HepG2 (cell line): ENCODE results near the gene BLOC1S2. TPM values are rescaled to one million over a fixed set of nuclear protein-coding genes. Genes with fewer than 3 reads are reported as not detected.
A peak's percentile ranks its signal among the peaks of the same experiment; 100 is the strongest.

Source experiments
- AKAP8 ChIP-seq: sonication (generic); formaldehyde crosslinking; IDR thresholded peaks from 2 replicates; pipeline ENCODE4 v1.5.1; 2020; ENCODE audit warnings: mild to moderate bottlenecking, missing genetic modification reagents
- CBFB ChIP-seq: sonication (generic); formaldehyde crosslinking; IDR thresholded peaks from 2 replicates; pipeline ENCODE4 v1.4.0; 2020; ENCODE audit warnings: missing genetic modification reagents
- CBX1 ChIP-seq: IDR thresholded peaks from one replicate; pipeline ENCODE4 v1.6.1; 2016; ENCODE audit warnings: antibody characterized with exemption, low read depth
- EED ChIP-seq: sonication (generic); formaldehyde crosslinking; IDR thresholded peaks from 2 replicates; pipeline ENCODE4 v1.5.0; 2020; ENCODE audit warnings: mild to moderate bottlenecking, missing genetic modification reagents
- JUND ChIP-seq: sonication (generic); formaldehyde crosslinking; IDR thresholded peaks from 2 replicates; pipeline ENCODE4 v1.8.0; 2022; ENCODE audit warnings: mild to moderate bottlenecking, missing genetic modification reagents
- KDM2A ChIP-seq: sonication (generic); formaldehyde crosslinking; IDR thresholded peaks from 2 replicates; pipeline ENCODE4 v1.4.0; 2020; ENCODE audit warnings: low read depth, missing genetic modification reagents, borderline replicate concordance
- MYC ChIP-seq: sonication (generic); formaldehyde crosslinking; IDR thresholded peaks from 2 replicates; pipeline ENCODE4 v1.9.0; 2021; ENCODE audit warnings: missing genetic modification reagents, borderline replicate concordance
- NFYB ChIP-seq: sonication (generic); formaldehyde crosslinking; IDR thresholded peaks from 2 replicates; pipeline ENCODE4 v1.4.0; 2020; ENCODE audit warnings: missing genetic modification reagents
- ZFP36L2 ChIP-seq: sonication (generic); formaldehyde crosslinking; IDR thresholded peaks from 2 replicates; pipeline ENCODE4 v1.4.0; 2020; ENCODE audit warnings: missing genetic modification reagents
- ZNF350 ChIP-seq: sonication (generic); formaldehyde crosslinking; IDR thresholded peaks from 2 replicates; pipeline ENCODE4 v1.4.0; 2020; ENCODE audit warnings: mild to moderate bottlenecking, low read depth, missing genetic modification reagents, borderline replicate concordance
- ZNF383 ChIP-seq: sonication (generic); formaldehyde crosslinking; IDR thresholded peaks from 2 replicates; pipeline ENCODE4 v1.4.0; 2020; ENCODE audit warnings: missing genetic modification reagents, mild to moderate bottlenecking, borderline replicate concordance
- ZNF407 ChIP-seq: sonication (generic); formaldehyde crosslinking; IDR thresholded peaks from one replicate; pipeline ENCODE4 v1.5.1; 2020; ENCODE audit warnings: mild to moderate bottlenecking, missing genetic modification reagents; ENCODE audit errors: not compliant biosample characterization
- ZNF496 ChIP-seq: sonication (generic); formaldehyde crosslinking; IDR thresholded peaks from 2 replicates; pipeline ENCODE4 v1.8.1; 2023; ENCODE audit warnings: mild to moderate bottlenecking, moderate library complexity, missing genetic modification reagents; ENCODE audit not compliant: insufficient replicate concordance
- ZNF569 ChIP-seq: sonication (generic); formaldehyde crosslinking; IDR thresholded peaks from 2 replicates; pipeline ENCODE4 v1.5.0; 2020; ENCODE audit warnings: mild to moderate bottlenecking, missing genetic modification reagents, moderate library complexity, borderline replicate concordance
- ZSCAN9 ChIP-seq: IDR thresholded peaks from 2 replicates; pipeline ENCODE4 v1.6.1; 2016; ENCODE audit warnings: borderline replicate concordance
- polyA plus RNA-seq, 8 experiments: library from polyadenylated mRNA; depleted of rRNA in 3 of 8; stranded (reverse) in 7 of 8; unstranded in 1 of 8; fragments of >200 nt; fragmentation: Illumina TruSeq in 4 of 8; extraction: Trizol in 4 of 8; gene quantifications; 2 replicates each; pipeline versions ENCODE4 v1.2.1 to v1.2.3, GENCODE V29; 2011 to 2016; ENCODE audit warnings: low read depth in 4 of 8, missing spikeins in 1 of 8, mixed read lengths in 1 of 8; ENCODE audit not compliant: insufficient read depth in 1 of 8
- total RNA-seq, 5 experiments: library from RNA; depleted of rRNA; stranded (reverse); fragments of >200 nt; fragmentation: Illumina TruSeq; extraction: Trizol; gene quantifications; 2 replicates each; pipeline ENCODE4 v1.2.3, GENCODE V29; 2016; ENCODE audit warnings: low read depth in 1 of 5
- TF ChIP-seq, protein P1 (sequence below): sonication (generic); formaldehyde crosslinking; IDR thresholded peaks from 2 replicates; pipeline ENCODE4 v1.5.1; 2020; ENCODE audit warnings: missing genetic modification reagents, mild to moderate bottlenecking, borderline replicate concordance
- TF ChIP-seq, protein P2 (sequence below): sonication (generic); formaldehyde crosslinking; IDR thresholded peaks from 2 replicates; pipeline ENCODE4 v1.5.1; 2020; ENCODE audit warnings: mild to moderate bottlenecking, missing genetic modification reagents, moderate library complexity

Gene BLOC1S2
- total and polyA plus RNA-seq, 2 of the 13 experiments (the other 11 are each of a cell fraction or from before 2014, with no cell fraction given), result 22.3 to 64.4 TPM

DNA sequence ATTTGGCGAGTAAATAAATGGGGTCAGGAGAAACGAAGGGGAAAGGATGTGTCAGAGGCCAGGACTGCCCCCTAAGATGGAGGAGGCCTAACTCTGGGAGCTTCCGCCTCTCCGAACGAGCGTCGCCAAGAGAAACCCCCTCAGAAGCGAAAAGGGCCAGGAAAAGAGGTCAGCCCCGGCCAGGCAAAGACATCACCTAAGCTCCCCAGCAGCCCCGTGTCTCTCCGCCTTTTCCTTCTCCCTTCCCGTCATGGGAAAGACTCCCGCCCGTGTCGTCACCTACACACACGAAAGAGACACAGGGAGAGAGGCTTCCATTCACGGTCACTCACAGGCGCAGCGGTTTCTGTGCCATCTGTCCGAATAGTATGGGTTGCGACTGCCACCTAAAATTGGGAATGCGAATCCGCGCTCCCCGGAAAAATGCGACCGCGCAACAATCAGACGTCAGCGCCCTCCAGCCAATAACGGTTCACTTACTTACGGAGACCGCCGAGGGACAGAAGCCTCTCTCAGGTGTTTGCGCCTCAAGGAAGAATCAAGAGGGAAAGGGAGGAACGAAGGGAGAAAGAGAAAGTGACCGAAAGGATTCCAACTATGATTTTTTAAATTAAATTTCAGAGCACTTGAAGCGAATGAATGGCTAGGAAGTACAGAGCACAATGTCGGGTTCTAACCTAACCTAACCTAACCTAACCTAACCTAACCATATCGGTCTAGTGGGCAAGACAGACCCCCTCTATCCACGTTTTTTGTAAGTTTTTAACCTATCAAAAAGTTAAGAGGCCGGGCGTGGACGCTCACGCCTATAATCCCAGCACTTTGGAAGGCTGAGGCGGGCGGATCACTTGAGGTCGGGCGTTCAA lies 19.0 kb downstream of the BLOC1S2 start, which contains the start of gene CWF19L1 (continued):
- TF ChIP-seq, protein P1, sequence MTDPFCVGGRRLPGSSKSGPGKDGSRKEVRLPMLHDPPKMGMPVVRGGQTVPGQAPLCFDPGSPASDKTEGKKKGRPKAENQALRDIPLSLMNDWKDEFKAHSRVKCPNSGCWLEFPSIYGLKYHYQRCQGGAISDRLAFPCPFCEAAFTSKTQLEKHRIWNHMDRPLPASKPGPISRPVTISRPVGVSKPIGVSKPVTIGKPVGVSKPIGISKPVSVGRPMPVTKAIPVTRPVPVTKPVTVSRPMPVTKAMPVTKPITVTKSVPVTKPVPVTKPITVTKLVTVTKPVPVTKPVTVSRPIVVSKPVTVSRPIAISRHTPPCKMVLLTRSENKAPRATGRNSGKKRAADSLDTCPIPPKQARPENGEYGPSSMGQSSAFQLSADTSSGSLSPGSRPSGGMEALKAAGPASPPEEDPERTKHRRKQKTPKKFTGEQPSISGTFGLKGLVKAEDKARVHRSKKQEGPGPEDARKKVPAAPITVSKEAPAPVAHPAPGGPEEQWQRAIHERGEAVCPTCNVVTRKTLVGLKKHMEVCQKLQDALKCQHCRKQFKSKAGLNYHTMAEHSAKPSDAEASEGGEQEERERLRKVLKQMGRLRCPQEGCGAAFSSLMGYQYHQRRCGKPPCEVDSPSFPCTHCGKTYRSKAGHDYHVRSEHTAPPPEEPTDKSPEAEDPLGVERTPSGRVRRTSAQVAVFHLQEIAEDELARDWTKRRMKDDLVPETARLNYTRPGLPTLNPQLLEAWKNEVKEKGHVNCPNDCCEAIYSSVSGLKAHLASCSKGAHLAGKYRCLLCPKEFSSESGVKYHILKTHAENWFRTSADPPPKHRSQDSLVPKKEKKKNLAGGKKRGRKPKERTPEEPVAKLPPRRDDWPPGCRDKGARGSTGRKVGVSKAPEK (CRISPR knock-in tag), result no peak
- TF ChIP-seq ZNF496 (no peak), CBFB (CRISPR knock-in tag) (no peak), ZNF383 (no peak), AKAP8 (CRISPR knock-in tag) (peak; percentile 30; the same call in 1 of the 2 replicates), ZSCAN9 (CRISPR knock-in tag) (peak; percentile 42; the same call in 1 of the 2 replicates), ZNF407 (CRISPR knock-in tag) (no peak), NFYB (CRISPR knock-in tag) (peak; percentile 92), CBX1 (no peak), ZNF569 (no peak), ZFP36L2 (CRISPR knock-in tag) (no peak), JUND (CRISPR knock-in tag) (no peak), MYC (CRISPR knock-in tag) (peak; percentile 29; the same call in 1 of the 2 replicates), ZNF350 (CRISPR knock-in tag) (peak; percentile 76; the same call in 1 of the 2 replicates), KDM2A (CRISPR knock-in tag) (peak; percentile 81), EED (CRISPR knock-in tag) (no peak)
- TF ChIP-seq, protein P2, sequence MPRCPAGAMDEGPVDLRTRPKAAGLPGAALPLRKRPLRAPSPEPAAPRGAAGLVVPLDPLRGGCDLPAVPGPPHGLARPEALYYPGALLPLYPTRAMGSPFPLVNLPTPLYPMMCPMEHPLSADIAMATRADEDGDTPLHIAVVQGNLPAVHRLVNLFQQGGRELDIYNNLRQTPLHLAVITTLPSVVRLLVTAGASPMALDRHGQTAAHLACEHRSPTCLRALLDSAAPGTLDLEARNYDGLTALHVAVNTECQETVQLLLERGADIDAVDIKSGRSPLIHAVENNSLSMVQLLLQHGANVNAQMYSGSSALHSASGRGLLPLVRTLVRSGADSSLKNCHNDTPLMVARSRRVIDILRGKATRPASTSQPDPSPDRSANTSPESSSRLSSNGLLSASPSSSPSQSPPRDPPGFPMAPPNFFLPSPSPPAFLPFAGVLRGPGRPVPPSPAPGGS, result no peak
